ENCODE measurements around the gene EPN2. TPM values are rescaled to one million over a fixed set of nuclear protein-coding genes. Genes with fewer than 3 reads are reported as not detected.

Gene EPN2
- total RNA-seq, 4 donors from 2014 or later = 18.9 to 31.8 (median 26.2) TPM

DNA sequence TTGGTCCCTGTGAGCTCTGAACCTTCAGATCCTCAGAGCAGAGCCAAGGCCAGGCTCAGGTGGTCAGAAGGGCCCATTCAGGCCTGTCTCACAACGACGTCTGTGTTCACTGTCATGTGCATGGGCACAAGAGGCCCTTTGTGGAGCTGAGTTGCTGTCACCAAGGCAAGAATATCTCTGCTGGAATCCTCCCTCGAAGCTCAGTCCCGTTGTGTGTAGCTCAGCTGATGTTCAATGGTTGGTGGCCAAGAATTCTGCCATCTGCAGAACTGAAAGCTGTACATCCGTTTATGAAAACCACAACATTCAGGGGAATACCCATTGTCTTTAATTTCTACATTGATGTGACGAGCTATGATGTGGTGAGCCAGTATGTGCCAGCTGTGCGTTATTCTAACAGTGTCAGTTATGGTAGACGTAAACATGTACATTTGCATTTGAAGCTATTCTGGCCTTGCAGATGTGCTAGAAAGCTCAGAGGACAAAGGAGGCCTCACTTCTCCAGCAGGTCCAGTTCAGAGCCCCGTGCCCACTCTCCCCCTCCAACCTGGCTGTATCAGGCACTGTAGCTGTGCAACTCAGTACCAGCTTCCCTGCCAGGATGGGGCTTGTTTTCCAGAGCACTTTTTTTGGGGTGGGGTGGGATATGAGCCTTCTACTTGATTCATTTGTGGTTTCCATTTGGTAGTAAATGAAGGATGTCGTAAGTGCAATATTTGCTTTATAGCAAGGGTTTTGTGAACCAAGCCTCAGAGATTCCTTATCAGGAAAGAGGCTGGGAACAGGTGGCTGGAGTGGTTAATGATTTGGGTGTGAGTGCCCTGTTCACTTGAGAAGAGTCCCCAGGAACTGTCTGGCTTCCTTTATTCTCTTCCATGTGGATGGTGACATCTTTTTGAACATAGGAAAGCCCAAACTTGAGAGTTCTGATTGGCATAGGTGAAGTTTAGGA lies 69.3 kb downstream of the EPN2 start:
- no peak for DNase-seq
- Histone ChIP-seq H3K4me1 (peaks cover 39 to 43% of the 10 kb centered on the region in 2 donors), H3K4me3 (no peak overlapping the region)

GRCh38 chr17:19307521-19307920 lies 70.4 kb downstream of the EPN2 start:
- intact Hi-C loops (cut with DNase I; ENCODE audit: low total_unique reads) = no loop called here
- no peaks in the 10 kb centered on the region for H3K27me3 ChIP-seq
- no peaks in the 10 kb centered on the region for H3K9me3 ChIP-seq
- no peak for DNase-seq
- no peak for ATAC-seq
- no peak overlapping the region for H3K27ac ChIP-seq
- H3K4me3 ChIP-seq = no peak overlapping the region
- peaks cover 0 to 14% of the 10 kb centered on the region in 2 donors for H3K36me3 ChIP-seq
- peaks cover 28 to 33% of the 10 kb centered on the region in 2 donors for H3K4me1 ChIP-seq
- TF ChIP-seq, protein P1, sequence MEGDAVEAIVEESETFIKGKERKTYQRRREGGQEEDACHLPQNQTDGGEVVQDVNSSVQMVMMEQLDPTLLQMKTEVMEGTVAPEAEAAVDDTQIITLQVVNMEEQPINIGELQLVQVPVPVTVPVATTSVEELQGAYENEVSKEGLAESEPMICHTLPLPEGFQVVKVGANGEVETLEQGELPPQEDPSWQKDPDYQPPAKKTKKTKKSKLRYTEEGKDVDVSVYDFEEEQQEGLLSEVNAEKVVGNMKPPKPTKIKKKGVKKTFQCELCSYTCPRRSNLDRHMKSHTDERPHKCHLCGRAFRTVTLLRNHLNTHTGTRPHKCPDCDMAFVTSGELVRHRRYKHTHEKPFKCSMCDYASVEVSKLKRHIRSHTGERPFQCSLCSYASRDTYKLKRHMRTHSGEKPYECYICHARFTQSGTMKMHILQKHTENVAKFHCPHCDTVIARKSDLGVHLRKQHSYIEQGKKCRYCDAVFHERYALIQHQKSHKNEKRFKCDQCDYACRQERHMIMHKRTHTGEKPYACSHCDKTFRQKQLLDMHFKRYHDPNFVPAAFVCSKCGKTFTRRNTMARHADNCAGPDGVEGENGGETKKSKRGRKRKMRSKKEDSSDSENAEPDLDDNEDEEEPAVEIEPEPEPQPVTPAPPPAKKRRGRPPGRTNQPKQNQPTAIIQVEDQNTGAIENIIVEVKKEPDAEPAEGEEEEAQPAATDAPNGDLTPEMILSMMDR (IDR thresholded peaks at IDR 0.05 in 4 of 5, conservative IDR thresholded peaks at IDR 0.05 in 1 of 5) = no peak
- TF ChIP-seq POLR2A (IDR thresholded peaks at IDR 0.05) = no peak
- in situ Hi-C loops (cut with MboI; ENCODE audit: low sequenced_read_pairs in 4 of 4) = no loop called here

More for the DNA sequence above, 69.3 kb downstream of the EPN2 start:
- ATAC-seq = peak in 1 of 2 donors; percentile 10
- Histone ChIP-seq H3K9me3 (no peaks in the 10 kb centered on the region), H3K27ac (peak overlapping the region in 1 of 4 donors; percentile 11), H3K27me3 (no peaks in the 10 kb centered on the region), H3K36me3 (peaks cover 0 to 5% of the 10 kb centered on the region in 2 donors)
- intact Hi-C loops (cut with DNase I; ENCODE audit: low total_unique reads) (no loop called here), in situ Hi-C loops (cut with MboI; ENCODE audit: low sequenced_read_pairs in 4 of 4) (no loop called here)
- TF ChIP-seq, protein P1 (IDR thresholded peaks at IDR 0.05 in 4 of 5, conservative IDR thresholded peaks at IDR 0.05 in 1 of 5) = no peak
- no peak for TF ChIP-seq POLR2A (IDR thresholded peaks at IDR 0.05)

DNA sequence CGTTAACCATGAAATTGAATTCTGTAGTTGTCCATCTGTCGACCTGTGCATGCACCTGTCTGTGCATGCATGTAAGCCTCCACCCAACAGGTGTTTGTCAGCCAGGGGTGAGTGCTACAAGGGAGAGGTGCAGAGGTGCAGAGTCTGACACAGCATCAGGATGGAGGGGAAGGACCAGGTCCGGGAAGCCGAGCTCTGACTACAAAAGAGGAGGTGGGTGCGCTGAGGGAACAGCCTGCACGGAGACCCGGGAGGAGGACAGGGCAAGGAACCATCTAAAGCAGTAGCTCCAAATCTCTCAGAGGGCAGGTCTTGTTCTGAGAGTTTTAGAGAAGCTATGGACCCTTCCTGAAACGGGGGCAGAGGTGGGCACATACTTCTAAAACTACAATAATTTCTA lies 71.2 kb downstream of the EPN2 start:
- in situ Hi-C loops (cut with MboI; ENCODE audit: low sequenced_read_pairs in 4 of 4) = no loop called here

DNA sequence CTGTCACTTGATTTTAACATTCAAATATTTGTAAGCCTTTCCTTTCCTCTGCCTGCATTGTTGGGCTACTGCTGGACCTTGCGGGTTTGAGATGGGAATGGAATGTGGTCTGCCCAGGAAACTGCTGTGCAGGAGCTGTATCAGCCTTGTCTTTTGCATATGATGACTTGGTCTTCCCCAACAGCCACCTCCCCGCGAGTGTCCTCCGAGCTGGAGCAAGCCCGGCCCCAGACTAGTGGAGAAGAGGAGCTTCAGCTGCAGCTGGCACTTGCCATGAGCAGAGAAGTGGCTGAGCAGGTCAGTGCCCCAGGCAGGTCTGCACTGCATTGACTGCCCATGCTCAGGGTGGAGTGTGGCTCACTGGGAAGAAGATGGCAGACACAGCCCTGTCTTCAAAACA lies 72.5 kb downstream of the EPN2 start:
- in situ Hi-C loops (cut with MboI; ENCODE audit: low sequenced_read_pairs in 4 of 4) (no loop called here), intact Hi-C loops (cut with DNase I; ENCODE audit: low total_unique reads) (no loop called here)
- H3K4me1 ChIP-seq = peaks cover 19 to 34% of the 10 kb centered on the region in 2 donors
- no peaks in the 10 kb centered on the region for H3K9me3 ChIP-seq
- no peak for ATAC-seq
- no peak for DNase-seq
- H3K4me3 ChIP-seq = no peak overlapping the region
- peaks cover 0 to 24% of the 10 kb centered on the region in 2 donors for H3K36me3 ChIP-seq
- no peaks in the 10 kb centered on the region for H3K27me3 ChIP-seq
- H3K27ac ChIP-seq = no peak overlapping the region
- TF ChIP-seq, protein P1 (IDR thresholded peaks at IDR 0.05 in 4 of 5, conservative IDR thresholded peaks at IDR 0.05 in 1 of 5) = no peak
- no peak for TF ChIP-seq POLR2A (IDR thresholded peaks at IDR 0.05)

More for the DNA sequence above, 71.2 kb downstream of the EPN2 start:
- ATAC-seq (no peak), DNase-seq (no peak)
- Histone ChIP-seq H3K27me3 (no peaks in the 10 kb centered on the region), H3K27ac (no peak overlapping the region), H3K4me3 (no peak overlapping the region), H3K36me3 (peaks cover 0 to 22% of the 10 kb centered on the region in 2 donors), H3K4me1 (peaks cover 21 to 29% of the 10 kb centered on the region in 2 donors), H3K9me3 (no peaks in the 10 kb centered on the region)
- intact Hi-C loops (cut with DNase I; ENCODE audit: low total_unique reads) = no loop called here
- no peak for TF ChIP-seq POLR2A (IDR thresholded peaks at IDR 0.05)

DNA sequence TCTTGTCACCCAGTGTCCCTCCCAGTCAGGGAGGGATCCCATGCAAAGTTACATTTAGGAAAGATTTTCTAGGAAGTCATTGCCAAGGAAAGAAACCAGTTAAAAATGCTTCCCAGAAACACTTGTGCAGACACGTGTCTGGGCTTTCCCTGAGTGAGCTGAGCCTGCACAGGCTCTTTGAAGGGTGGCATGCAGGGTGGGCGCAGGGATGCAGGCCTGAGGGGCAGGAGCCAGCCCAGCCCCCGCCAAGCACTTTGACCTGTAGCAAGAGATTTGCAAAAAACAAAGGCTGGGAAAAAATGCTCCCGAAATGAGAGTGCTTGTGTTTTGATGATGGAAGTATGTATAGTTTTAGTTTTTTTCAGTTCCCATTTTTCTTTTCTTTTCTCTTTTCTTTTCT lies 73.0 kb downstream of the EPN2 start:
- ATAC-seq (no peak), DNase-seq (no peak)
- intact Hi-C loops (cut with DNase I; ENCODE audit: low total_unique reads) (no loop called here), in situ Hi-C loops (cut with MboI; ENCODE audit: low sequenced_read_pairs in 4 of 4) (no loop called here)
- peaks cover 0 to 24% of the 10 kb centered on the region in 2 donors for H3K36me3 ChIP-seq
- no peak overlapping the region for H3K27ac ChIP-seq
- no peak overlapping the region for H3K4me3 ChIP-seq
- no peaks in the 10 kb centered on the region for H3K9me3 ChIP-seq
- peaks cover 14 to 29% of the 10 kb centered on the region in 2 donors for H3K4me1 ChIP-seq
- H3K27me3 ChIP-seq = no peaks in the 10 kb centered on the region
- TF ChIP-seq, protein P1 (IDR thresholded peaks at IDR 0.05 in 4 of 5, conservative IDR thresholded peaks at IDR 0.05 in 1 of 5) = no peak
- no peak for TF ChIP-seq POLR2A (IDR thresholded peaks at IDR 0.05)
